ENCODE measurements around the gene MVD.

- TF ChIP-seq POLR2A (IDR thresholded peaks at IDR 0.05) (no peak), CTCF (IDR thresholded peaks at IDR 0.05) (no peak)
These were observed 8.4 kb downstream of the MVD start for GRCh38 chr16:88654363-88655052.
